Endothelial cell of umbilical vein (primary cell): ENCODE measurements around the gene VTI1A. TPM values are rescaled to one million over a fixed set of nuclear protein-coding genes. Genes with fewer than 3 reads are reported as not detected.

Experiments
- BruUV-seq: library from RNA; stranded (reverse); fragments of 400-500 nt; replicated peaks from 2 replicates; lab custom pipeline; 2021; lab: Mats Ljungman, UMichigan
- CTCF ChIA-PET: fragments of 300-600, 350-600 bp; sonication (Branson Sonifier 250); formaldehyde crosslinking; loops from one replicate; lab custom pipeline; 2021; ENCODE audit warnings: antibody characterized with exemption, inconsistent platforms; lab: Charles Lee
- POLR2A ChIA-PET: fragments of 300-600, 350-600 bp; sonication (Branson Sonifier 250); formaldehyde crosslinking; loops from one replicate; lab custom pipeline; 2021; ENCODE audit warnings: antibody characterized with exemption, inconsistent platforms; lab: Charles Lee
- DNase-seq: peaks from one replicate; pipeline ENCODE4 v3.0.0-alpha.2; 2011; ENCODE audit warnings: low read depth, low spot score
- FAIRE-seq: peaks from 2 replicates; lab custom pipeline; 2011; peaks lifted over from hg19 to GRCh38; lab: Jason Lieb, UNC
- H2AFZ ChIP-seq: 2 replicates; pipeline ENCODE4 v1.6.0; 2012; ENCODE audit warnings: low read depth, low read length, control low read depth, inconsistent platforms
- H3K27ac ChIP-seq: 2 replicates; pipeline ENCODE4 v1.5.1; 2011; ENCODE audit warnings: low read depth, mild to moderate bottlenecking, control low read depth, low read length, moderate library complexity; ENCODE audit not compliant: insufficient read depth
- H3K27me3 ChIP-seq, 2 experiments: 2 replicates each; pipeline versions ENCODE4 v1.6.0 to v1.6.1; 2011; ENCODE audit warnings: low read length in 2 of 2, mixed read lengths in 1 of 2; ENCODE audit not compliant: control insufficient read depth in 2 of 2, insufficient read depth in 2 of 2
- H3K36me3 ChIP-seq, 2 experiments: 2 replicates in 1 of 2; 3 replicates in 1 of 2; pipeline ENCODE4 v1.5.1; 2011; ENCODE audit warnings: low read length in 2 of 2, mild to moderate bottlenecking in 1 of 2, moderate library complexity in 1 of 2; ENCODE audit not compliant: control insufficient read depth in 2 of 2, insufficient read depth in 2 of 2; ENCODE audit errors: extremely low read depth in 1 of 2
- H3K4me1 ChIP-seq: 3 replicates; pipeline ENCODE4 v1.5.1; 2011; ENCODE audit warnings: mild to moderate bottlenecking, low read length; ENCODE audit not compliant: control insufficient read depth, insufficient read depth; ENCODE audit errors: extremely low read depth
- H3K4me2 ChIP-seq: 2 replicates; pipeline ENCODE4 v1.6.1; 2011; ENCODE audit warnings: low read length, control low read depth, mixed read lengths; ENCODE audit not compliant: insufficient read depth
- H3K4me3 ChIP-seq, 3 experiments: fragments of 200-600 bp in 1 of 3; sonication (generic), shearing (Covaris generic) in 1 of 3; replicated peaks in 1 of 3; 2 replicates each; pipeline ENCODE4 v1.5.1; 2011 to 2016; ENCODE audit warnings: control low read depth in 3 of 3, low read length in 3 of 3, mild to moderate bottlenecking in 2 of 3, inconsistent platforms in 1 of 3, low read depth in 1 of 3, moderate library complexity in 1 of 3; ENCODE audit not compliant: insufficient read depth in 1 of 3
- H3K79me2 ChIP-seq: 2 replicates; pipeline ENCODE4 v1.6.0; 2012; ENCODE audit warnings: low read length, inconsistent platforms; ENCODE audit not compliant: control insufficient read depth, insufficient read depth
- H3K9ac ChIP-seq: replicated peaks from 2 replicates; pipeline ENCODE3; 2011; ENCODE audit warnings: low read length, control low read depth; ENCODE audit not compliant: insufficient read depth; ENCODE audit errors: extremely low read depth
- H3K9me1 ChIP-seq: replicated peaks from 3 replicates; pipeline ENCODE4 v1.6.0; 2011; ENCODE audit warnings: mild to moderate bottlenecking, low read length; ENCODE audit not compliant: control insufficient read depth, insufficient read depth; ENCODE audit errors: extremely low read depth
- H3K9me3 ChIP-seq: replicated peaks from 2 replicates; pipeline ENCODE4 v1.5.1; 2012; ENCODE audit warnings: low read length, inconsistent platforms; ENCODE audit not compliant: control insufficient read depth, insufficient read depth
- H4K20me1 ChIP-seq: replicated peaks from 2 replicates; pipeline ENCODE3; 2011; ENCODE audit warnings: mild to moderate bottlenecking, low read length; ENCODE audit not compliant: control insufficient read depth, insufficient read depth; ENCODE audit errors: extremely low read depth
- CTCF ChIP-seq, 2 donors: IDR thresholded peaks; 1 replicate in 1 of 2; 2 replicates in 1 of 2; pipeline ENCODE4 v1.5.1; 2011; ENCODE audit warnings: low read length in 2 of 2, mild to moderate bottlenecking in 2 of 2, moderate library complexity in 2 of 2, control low read depth in 1 of 2, inconsistent platforms in 1 of 2, low read depth in 1 of 2; ENCODE audit not compliant: insufficient read depth in 1 of 2; ENCODE audit errors: extremely low read depth in 1 of 2
- EZH2 ChIP-seq: IDR thresholded peaks from 2 replicates; pipeline ENCODE4 v1.6.1; 2012; ENCODE audit warnings: borderline replicate concordance, low read depth, mild to moderate bottlenecking, moderate library complexity, low read length, inconsistent platforms; ENCODE audit not compliant: severe bottlenecking
- FOS ChIP-seq: IDR thresholded peaks from 2 replicates; pipeline ENCODE4 v1.6.1; 2011; ENCODE audit warnings: mild to moderate bottlenecking, low read length, moderate library complexity, borderline replicate concordance; ENCODE audit not compliant: insufficient read depth
- GATA2 ChIP-seq: IDR thresholded peaks from 2 replicates; pipeline ENCODE4 v1.7.0; 2011; ENCODE audit warnings: low read depth, mild to moderate bottlenecking, moderate library complexity, mixed read lengths, low read length; ENCODE audit not compliant: insufficient read length, insufficient read depth
- JUN ChIP-seq: IDR thresholded peaks from 2 replicates; pipeline ENCODE4 v1.6.1; 2011; ENCODE audit warnings: borderline replicate concordance, low read depth; ENCODE audit not compliant: insufficient read length, insufficient read depth
- MAX ChIP-seq: IDR thresholded peaks from 2 replicates; pipeline ENCODE4 v1.6.1; 2011; ENCODE audit not compliant: insufficient read depth, insufficient read length
- MYC ChIP-seq: IDR thresholded peaks from one replicate; pipeline ENCODE4 v1.6.1; 2011; ENCODE audit warnings: mild to moderate bottlenecking, low read depth, low read length
- POLR2A ChIP-seq: IDR thresholded peaks from 2 replicates; pipeline ENCODE4 v1.6.1; 2012; ENCODE audit warnings: low read depth, mild to moderate bottlenecking, control low read depth, low read length
- POLR2AphosphoS5 ChIP-seq: IDR thresholded peaks from 2 replicates; pipeline ENCODE4 v1.6.1; 2012; ENCODE audit warnings: low read depth, mild to moderate bottlenecking, control low read depth, low read length, moderate library complexity; ENCODE audit not compliant: insufficient read depth
- dilution Hi-C: fragments of 300-500 bp; cut with MboI; formaldehyde crosslinking; loops from one replicate; pipeline ENCODE4 v1.15.0; 2019; ENCODE audit warnings: low sequenced_read_pairs; ENCODE audit not compliant: extremely low pct_ligation_motif_present
- intact Hi-C: fragments of 100-400 bp; cut with micrococcal nuclease; formaldehyde crosslinking; loops from one replicate; pipeline ENCODE4 v1.10.0; 2022
- polyA plus RNA-seq, 4 experiments: library from polyadenylated mRNA; depleted of rRNA in 3 of 4; stranded (reverse) in 3 of 4; unstranded in 1 of 4; fragments of >200 nt; gene quantifications; 2 replicates each; pipeline versions ENCODE4 v1.2.1 to v1.2.3, GENCODE V29; 2011 to 2012; ENCODE audit warnings: missing spikeins in 1 of 4
- total RNA-seq: library from RNA; stranded (reverse); gene quantifications from 2 replicates; pipeline ENCODE4 v1.2.3, GENCODE V29; 2021

VTI1A gene
- total and polyA plus RNA-seq, 2 donors (not counting 3 experiments of a cell fraction or from before 2014, with no cell fraction given) = 10.8 to 35.6 TPM

- ChIA-PET CTCF (no interaction called here), POLR2A (no interaction called here)
- dilution Hi-C loops (no loop called here), intact Hi-C loops (no loop called here)
- H4K20me1 ChIP-seq = no peaks in the 10 kb centered on the region
- H3K79me2 ChIP-seq = no peaks in the 10 kb centered on the region
- no peak overlapping the region for H3K4me3 ChIP-seq
- TF ChIP-seq FOS (no peak), CTCF (IDR thresholded peaks at IDR 0.05; ENCODE audit: extremely low read depth in 1 of 2, insufficient read depth in 1 of 2, low read depth in 1 of 2, low read length in 2 of 2) (no peak), POLR2A (no peak), MYC (no peak), MAX (no peak), GATA2 (no peak)
- no peak overlapping the region for H3K27ac ChIP-seq
- peaks cover 6% of the 10 kb centered on the region for H3K4me1 ChIP-seq
- H3K9me1 ChIP-seq = no peaks in the 10 kb centered on the region
- no TSS peak for BruUV-seq
- peaks cover 3 to 7% of the 10 kb centered on the region in 2 experiments for H3K27me3 ChIP-seq
- H2AFZ ChIP-seq = no peak overlapping the region
- H3K9me3 ChIP-seq = no peaks in the 10 kb centered on the region
- FAIRE-seq (no peak), DNase-seq (no peak)
- no peaks in the 10 kb centered on the region for H3K36me3 ChIP-seq
- H3K9ac ChIP-seq = no peak overlapping the region
- H3K4me2 ChIP-seq = no peak overlapping the region
These were observed 49.4 kb upstream of the VTI1A start for GRCh38 chr10:112397592-112397991.

GRCh38 chr10:112402917-112403316 is 44.1 kb upstream of the VTI1A start:
- no peaks in the 10 kb centered on the region for H3K36me3 ChIP-seq
- H3K9ac ChIP-seq = no peak overlapping the region
- dilution Hi-C loops = no loop called here
- BruUV-seq = no TSS peak
- H3K9me3 ChIP-seq = no peaks in the 10 kb centered on the region
- no peak overlapping the region for H3K4me3 ChIP-seq
- H3K27ac ChIP-seq = no peak overlapping the region
- TF ChIP-seq EZH2 (no peak), FOS (no peak), CTCF (IDR thresholded peaks at IDR 0.05; ENCODE audit: extremely low read depth in 1 of 2, insufficient read depth in 1 of 2, low read depth in 1 of 2, low read length in 2 of 2) (no peak), JUN (no peak), POLR2A (no peak), MYC (no peak), MAX (no peak), POLR2AphosphoS5 (no peak), GATA2 (no peak)
- H4K20me1 ChIP-seq = no peaks in the 10 kb centered on the region
- no peaks in the 10 kb centered on the region for H3K27me3 ChIP-seq
- no peak overlapping the region for H2AFZ ChIP-seq
- no peak for DNase-seq
- POLR2A ChIA-PET = no interaction called here
- intact Hi-C loops = no loop called here
- no peaks in the 10 kb centered on the region for H3K79me2 ChIP-seq
- peaks cover 10% of the 10 kb centered on the region for H3K4me1 ChIP-seq
- no peak overlapping the region for H3K4me2 ChIP-seq
- H3K9me1 ChIP-seq = no peaks in the 10 kb centered on the region
- no peak for FAIRE-seq
- CTCF ChIA-PET = interaction anchor here (1.0 kb wide), 1 partner anchor 32 kb away, joined by 5 read pairs; no protein-coding TSS in a partner anchor
